HL-60 (cell line): ENCODE results near the gene C22orf23.

Source experiments
- DNase-seq, 2 experiments: peaks; one replicate each; pipeline ENCODE4 v3.0.0-alpha.2; 2010 to 2020; ENCODE audit warnings: low read depth in 1 of 2, low spot score in 1 of 2
- H3K27ac ChIP-seq: fragments of 250-450 bp; sonication (Bioruptor Pico); replicated peaks from 2 replicates; pipeline ENCODE4 v1.5.1; 2020; ENCODE audit warnings: mild to moderate bottlenecking, moderate library complexity
- H3K27me3 ChIP-seq: fragments of 250-450 bp; sonication (Bioruptor Pico); 2 replicates; pipeline ENCODE4 v1.5.1; 2021; ENCODE audit warnings: mild to moderate bottlenecking, moderate library complexity; ENCODE audit not compliant: insufficient read depth, poor library complexity, severe bottlenecking
- H3K4me3 ChIP-seq: replicated peaks from 2 replicates; pipeline ENCODE4 v1.5.1; 2011; ENCODE audit warnings: mild to moderate bottlenecking, control low read depth, low read length; ENCODE audit not compliant: insufficient read depth
- GABPA ChIP-seq: IDR thresholded peaks from 2 replicates; pipeline ENCODE4 v1.6.1; 2012; ENCODE audit warnings: low read depth
- POLR2AphosphoS5 ChIP-seq: IDR thresholded peaks from 2 replicates; pipeline ENCODE4 v1.6.1; 2012; ENCODE audit warnings: low read depth
- SPI1 ChIP-seq: IDR thresholded peaks from 2 replicates; pipeline ENCODE4 v1.6.1; 2012; ENCODE audit warnings: low read depth, mild to moderate bottlenecking, borderline replicate concordance
- TF ChIP-seq, protein P1 (sequence below): IDR thresholded peaks from one replicate; pipeline ENCODE4 v1.5.1; 2011; ENCODE audit warnings: low read length, control low read depth, inconsistent platforms; ENCODE audit not compliant: insufficient read depth
- TF ChIP-seq, protein P2 (sequence below): IDR thresholded peaks from 2 replicates; pipeline ENCODE4 v1.6.1; 2012; ENCODE audit warnings: low read depth; ENCODE audit not compliant: insufficient replicate concordance

Gene C22orf23

DNA sequence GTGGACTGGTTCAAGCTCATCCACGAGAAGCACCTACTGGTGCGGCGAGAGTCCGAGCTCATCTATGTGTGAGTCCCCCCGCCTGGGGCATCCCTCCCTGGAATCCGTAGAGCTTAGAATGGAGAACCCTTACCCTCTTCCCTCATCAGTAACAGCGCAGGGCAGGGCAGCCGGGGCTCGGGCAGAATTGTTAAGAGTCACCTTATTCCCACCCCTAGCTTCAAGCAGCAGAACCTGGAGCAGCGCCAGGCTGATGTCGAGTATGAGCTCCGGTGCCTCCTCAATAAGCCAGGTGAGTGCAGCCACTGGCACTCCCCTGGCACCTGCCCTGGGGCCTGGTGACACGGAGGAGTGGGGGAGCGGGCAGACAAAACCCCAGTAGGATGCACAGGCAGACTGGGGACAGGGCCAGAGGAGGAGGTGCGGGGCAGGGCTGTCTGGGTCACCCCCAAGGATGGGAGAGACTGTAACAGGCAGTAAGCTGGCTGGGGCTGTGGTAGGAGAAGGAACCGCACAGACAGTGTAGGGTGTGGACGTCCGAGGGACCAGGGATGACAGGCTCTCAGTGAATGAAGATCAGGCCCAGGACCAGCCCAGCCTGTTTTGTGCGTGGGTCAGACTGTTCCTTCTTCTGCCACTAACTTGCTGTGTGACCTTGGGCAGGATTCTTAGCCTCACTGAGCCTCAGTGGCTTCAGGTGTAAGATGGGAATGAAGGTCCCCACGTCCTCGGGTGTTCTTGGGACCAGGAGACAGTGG is 20.4 kb downstream of the C22orf23 start:
- H3K27ac ChIP-seq, result no peak overlapping the region
- no peaks in the 10 kb centered on the region for H3K27me3 ChIP-seq
- DNase-seq, result no peak
- no peak overlapping the region for H3K4me3 ChIP-seq
- no peak for TF ChIP-seq POLR2AphosphoS5
- TF ChIP-seq GABPA, result no peak
- TF ChIP-seq, protein P1, sequence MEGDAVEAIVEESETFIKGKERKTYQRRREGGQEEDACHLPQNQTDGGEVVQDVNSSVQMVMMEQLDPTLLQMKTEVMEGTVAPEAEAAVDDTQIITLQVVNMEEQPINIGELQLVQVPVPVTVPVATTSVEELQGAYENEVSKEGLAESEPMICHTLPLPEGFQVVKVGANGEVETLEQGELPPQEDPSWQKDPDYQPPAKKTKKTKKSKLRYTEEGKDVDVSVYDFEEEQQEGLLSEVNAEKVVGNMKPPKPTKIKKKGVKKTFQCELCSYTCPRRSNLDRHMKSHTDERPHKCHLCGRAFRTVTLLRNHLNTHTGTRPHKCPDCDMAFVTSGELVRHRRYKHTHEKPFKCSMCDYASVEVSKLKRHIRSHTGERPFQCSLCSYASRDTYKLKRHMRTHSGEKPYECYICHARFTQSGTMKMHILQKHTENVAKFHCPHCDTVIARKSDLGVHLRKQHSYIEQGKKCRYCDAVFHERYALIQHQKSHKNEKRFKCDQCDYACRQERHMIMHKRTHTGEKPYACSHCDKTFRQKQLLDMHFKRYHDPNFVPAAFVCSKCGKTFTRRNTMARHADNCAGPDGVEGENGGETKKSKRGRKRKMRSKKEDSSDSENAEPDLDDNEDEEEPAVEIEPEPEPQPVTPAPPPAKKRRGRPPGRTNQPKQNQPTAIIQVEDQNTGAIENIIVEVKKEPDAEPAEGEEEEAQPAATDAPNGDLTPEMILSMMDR, result no peak
- TF ChIP-seq, protein P2, sequence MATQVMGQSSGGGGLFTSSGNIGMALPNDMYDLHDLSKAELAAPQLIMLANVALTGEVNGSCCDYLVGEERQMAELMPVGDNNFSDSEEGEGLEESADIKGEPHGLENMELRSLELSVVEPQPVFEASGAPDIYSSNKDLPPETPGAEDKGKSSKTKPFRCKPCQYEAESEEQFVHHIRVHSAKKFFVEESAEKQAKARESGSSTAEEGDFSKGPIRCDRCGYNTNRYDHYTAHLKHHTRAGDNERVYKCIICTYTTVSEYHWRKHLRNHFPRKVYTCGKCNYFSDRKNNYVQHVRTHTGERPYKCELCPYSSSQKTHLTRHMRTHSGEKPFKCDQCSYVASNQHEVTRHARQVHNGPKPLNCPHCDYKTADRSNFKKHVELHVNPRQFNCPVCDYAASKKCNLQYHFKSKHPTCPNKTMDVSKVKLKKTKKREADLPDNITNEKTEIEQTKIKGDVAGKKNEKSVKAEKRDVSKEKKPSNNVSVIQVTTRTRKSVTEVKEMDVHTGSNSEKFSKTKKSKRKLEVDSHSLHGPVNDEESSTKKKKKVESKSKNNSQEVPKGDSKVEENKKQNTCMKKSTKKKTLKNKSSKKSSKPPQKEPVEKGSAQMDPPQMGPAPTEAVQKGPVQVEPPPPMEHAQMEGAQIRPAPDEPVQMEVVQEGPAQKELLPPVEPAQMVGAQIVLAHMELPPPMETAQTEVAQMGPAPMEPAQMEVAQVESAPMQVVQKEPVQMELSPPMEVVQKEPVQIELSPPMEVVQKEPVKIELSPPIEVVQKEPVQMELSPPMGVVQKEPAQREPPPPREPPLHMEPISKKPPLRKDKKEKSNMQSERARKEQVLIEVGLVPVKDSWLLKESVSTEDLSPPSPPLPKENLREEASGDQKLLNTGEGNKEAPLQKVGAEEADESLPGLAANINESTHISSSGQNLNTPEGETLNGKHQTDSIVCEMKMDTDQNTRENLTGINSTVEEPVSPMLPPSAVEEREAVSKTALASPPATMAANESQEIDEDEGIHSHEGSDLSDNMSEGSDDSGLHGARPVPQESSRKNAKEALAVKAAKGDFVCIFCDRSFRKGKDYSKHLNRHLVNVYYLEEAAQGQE, result no peak
- TF ChIP-seq SPI1, result no peak

DNA sequence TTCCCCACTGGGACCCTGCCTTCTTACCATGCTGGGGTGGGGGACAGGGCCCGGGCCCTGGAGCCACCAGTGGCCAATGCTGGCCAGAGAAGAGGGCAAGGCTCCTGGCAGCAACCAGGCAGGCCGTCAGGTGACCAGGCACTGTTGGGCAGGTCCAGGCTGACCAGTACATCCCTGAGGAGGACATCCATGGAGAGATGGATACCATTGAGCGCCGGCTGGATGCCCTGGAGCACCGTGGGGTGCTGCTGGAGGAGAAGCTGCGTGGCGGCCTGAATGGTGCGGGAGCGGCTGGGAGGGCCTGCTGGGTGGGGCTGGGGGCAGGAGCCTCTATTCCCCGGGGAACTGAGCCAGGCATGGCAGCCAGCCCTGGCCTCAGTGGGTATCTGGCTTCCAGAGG is 21.0 kb downstream of the C22orf23 start:
- H3K4me3 ChIP-seq, result no peak overlapping the region
- no peak overlapping the region for H3K27ac ChIP-seq
- H3K27me3 ChIP-seq, result no peaks in the 10 kb centered on the region
- DNase-seq, result no peak
- no peak for TF ChIP-seq SPI1
- no peak for TF ChIP-seq GABPA
- TF ChIP-seq, protein P2, result no peak
- TF ChIP-seq, protein P1, result no peak
- TF ChIP-seq POLR2AphosphoS5, result no peak

DNA sequence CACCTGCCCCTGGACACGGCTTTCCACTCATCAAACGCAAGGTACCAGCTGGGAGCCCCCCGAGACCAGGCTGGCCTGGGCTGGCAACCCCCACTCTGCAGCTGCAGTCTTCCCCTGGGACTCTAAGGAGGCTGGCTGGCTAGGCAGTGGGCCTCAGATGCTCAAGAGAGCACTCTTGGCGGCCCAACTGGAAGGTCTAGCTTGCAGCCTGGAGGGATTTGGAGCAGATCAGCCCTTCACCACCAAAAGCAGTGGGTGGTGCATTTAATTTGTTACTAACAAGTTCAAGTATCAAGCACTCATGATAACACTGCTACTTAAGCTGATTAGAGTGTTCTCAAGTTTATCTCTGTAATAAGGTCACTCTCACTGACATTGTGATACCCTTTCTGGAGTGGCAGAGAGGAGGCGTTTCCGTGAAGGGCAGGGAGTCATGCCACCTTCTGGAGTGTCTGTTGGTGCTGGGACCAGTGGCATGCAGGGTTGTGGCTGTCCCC is 21.5 kb downstream of the C22orf23 start:
- Histone ChIP-seq H3K27ac (no peak overlapping the region), H3K27me3 (no peaks in the 10 kb centered on the region), H3K4me3 (no peak overlapping the region)
- no peak for DNase-seq
- TF ChIP-seq GABPA, result no peak
- no peak for TF ChIP-seq SPI1
- TF ChIP-seq, protein P2, result no peak
- TF ChIP-seq, protein P1, result no peak
- TF ChIP-seq POLR2AphosphoS5, result no peak
